Smooth muscle cell (in vitro differentiated cells): ENCODE data around the gene ANKRD40. TPM values are rescaled to one million over a fixed set of nuclear protein-coding genes. Genes with fewer than 3 reads are reported as not detected.
"Not testable (repeated sequence)": the region's sequence is repeated elsewhere in the genome, so short reads cannot be mapped to it uniquely, and the experiment has no call there.

Source experiments
- DNase-seq: peaks from one replicate; lab custom pipeline; 2025; ENCODE audit not compliant: unreplicated experiment; lab: John Stamatoyannopoulos, UW
- H2AFZ ChIP-seq: fragments of 200-600 bp; sonication (generic); 2 replicates; pipeline ENCODE4 v1.6.0; 2016; ENCODE audit warnings: antibody characterized with exemption, low read depth, mild to moderate bottlenecking
- H3F3A ChIP-seq: fragments of 200-600 bp; sonication (generic); 2 replicates; pipeline ENCODE4 v1.6.0; 2017; ENCODE audit warnings: antibody characterized with exemption, low read depth
- H3K27ac ChIP-seq: fragments of 200-600 bp; sonication (generic); 2 replicates; pipeline ENCODE4 v1.5.1; 2016; ENCODE audit warnings: low read depth, mild to moderate bottlenecking
- H3K27me3 ChIP-seq: fragments of 200-600 bp; sonication (generic); 2 replicates; pipeline ENCODE4 v1.6.1; 2016; ENCODE audit warnings: low read depth, mild to moderate bottlenecking
- H3K36me3 ChIP-seq: fragments of 200-600 bp; sonication (generic); 2 replicates; pipeline ENCODE4 v1.5.1; 2016; ENCODE audit warnings: low read depth
- H3K4me1 ChIP-seq: fragments of 200-600 bp; sonication (generic); 2 replicates; pipeline ENCODE4 v1.5.1; 2016; ENCODE audit warnings: low read depth
- H3K4me2 ChIP-seq: fragments of 200-600 bp; sonication (generic); 2 replicates; pipeline ENCODE4 v1.6.0; 2016; ENCODE audit warnings: mild to moderate bottlenecking
- H3K4me3 ChIP-seq: fragments of 200-600 bp; sonication (generic); 2 replicates; pipeline ENCODE4 v1.5.1; 2016; ENCODE audit warnings: mild to moderate bottlenecking
- H3K79me2 ChIP-seq: fragments of 200-600 bp; sonication (generic); 2 replicates; pipeline ENCODE4 v1.6.0; 2016; ENCODE audit warnings: low read depth, mild to moderate bottlenecking
- H3K9ac ChIP-seq: fragments of 200-600 bp; sonication (generic); 2 replicates; pipeline ENCODE4 v1.6.0; 2016; ENCODE audit warnings: low read depth
- H3K9me3 ChIP-seq: fragments of 200-600 bp; sonication (generic); replicated peaks from 2 replicates; pipeline ENCODE4 v1.5.1; 2016; ENCODE audit warnings: low read depth
- H4K20me1 ChIP-seq: fragments of 200-600 bp; sonication (generic); 2 replicates; pipeline ENCODE4 v1.6.0; 2016; ENCODE audit warnings: low read depth
- WGBS: methylation state at CpG from one replicate; pipeline ENCODE4 v1.1.7; 2016; ENCODE audit warnings: low lambda C conversion rate; 5-methylcytosine and 5-hydroxymethylcytosine counted together
- polyA plus RNA-seq: library from polyadenylated mRNA; unstranded; fragments of >200 nt; fragmentation: Nextera tagmentation; extraction: Ambion mirVana; gene quantifications from 2 replicates; pipeline ENCODE4 v1.2.1, GENCODE V29; 2016
- total RNA-seq: library from RNA; depleted of rRNA; stranded (reverse); fragments of >200 nt; gene quantifications from 2 replicates; pipeline ENCODE4 v1.2.3, GENCODE V29; 2014
- TF ChIP-seq, protein P1 (sequence below): fragments of 200-600 bp; sonication (generic); IDR thresholded peaks from 2 replicates; pipeline ENCODE4 v1.5.1; 2017; ENCODE audit warnings: borderline replicate concordance, mild to moderate bottlenecking, antibody characterized with exemption; ENCODE audit not compliant: insufficient read depth, poor library complexity, severe bottlenecking

The ANKRD40 gene
- total and polyA plus RNA-seq, 2 experiments from 2014 or later: 10.1 to 17.6 TPM

DNA sequence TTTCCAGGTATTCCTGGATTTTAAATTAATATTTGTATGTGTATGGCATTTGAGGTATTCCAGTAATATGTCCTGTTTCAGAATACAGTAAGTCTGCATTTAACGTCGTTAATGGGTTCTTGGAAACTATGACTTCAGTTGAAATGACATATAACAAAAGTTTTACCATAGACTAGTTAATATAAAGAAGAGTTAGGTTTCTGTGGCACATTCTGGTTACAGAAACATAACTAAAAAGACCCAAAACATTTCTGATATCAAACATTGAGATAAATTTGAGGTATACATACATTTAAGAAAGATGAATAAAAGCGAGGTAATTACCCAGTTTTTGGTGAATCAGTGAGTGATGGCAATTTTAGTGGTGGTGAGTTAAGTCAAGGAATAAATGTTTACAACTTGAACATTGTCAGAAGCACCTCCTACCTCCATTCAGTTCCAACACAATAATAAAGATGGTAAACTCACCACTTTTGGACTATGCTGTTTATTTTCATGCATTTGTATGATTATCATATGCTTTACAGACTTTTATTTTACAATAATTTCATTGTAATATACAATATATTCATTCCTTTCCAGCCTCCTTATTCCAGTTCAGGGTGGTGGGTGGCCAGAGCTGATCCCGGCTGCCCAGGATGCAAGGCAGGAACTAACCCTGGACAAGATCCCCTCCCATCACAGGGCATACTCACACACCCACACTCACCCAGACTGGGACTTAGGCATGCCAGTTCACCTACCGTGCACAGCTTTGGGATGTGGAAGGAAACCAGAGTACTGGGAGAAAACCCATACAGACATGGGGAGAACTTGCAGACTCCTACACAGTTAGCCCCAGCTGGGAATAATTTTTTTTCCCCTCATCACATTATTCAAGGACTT, 21.4 kb upstream of the ANKRD40 start:
- H4K20me1 ChIP-seq: peaks cover 100% of the 10 kb centered on the region
- TF ChIP-seq, protein P1, sequence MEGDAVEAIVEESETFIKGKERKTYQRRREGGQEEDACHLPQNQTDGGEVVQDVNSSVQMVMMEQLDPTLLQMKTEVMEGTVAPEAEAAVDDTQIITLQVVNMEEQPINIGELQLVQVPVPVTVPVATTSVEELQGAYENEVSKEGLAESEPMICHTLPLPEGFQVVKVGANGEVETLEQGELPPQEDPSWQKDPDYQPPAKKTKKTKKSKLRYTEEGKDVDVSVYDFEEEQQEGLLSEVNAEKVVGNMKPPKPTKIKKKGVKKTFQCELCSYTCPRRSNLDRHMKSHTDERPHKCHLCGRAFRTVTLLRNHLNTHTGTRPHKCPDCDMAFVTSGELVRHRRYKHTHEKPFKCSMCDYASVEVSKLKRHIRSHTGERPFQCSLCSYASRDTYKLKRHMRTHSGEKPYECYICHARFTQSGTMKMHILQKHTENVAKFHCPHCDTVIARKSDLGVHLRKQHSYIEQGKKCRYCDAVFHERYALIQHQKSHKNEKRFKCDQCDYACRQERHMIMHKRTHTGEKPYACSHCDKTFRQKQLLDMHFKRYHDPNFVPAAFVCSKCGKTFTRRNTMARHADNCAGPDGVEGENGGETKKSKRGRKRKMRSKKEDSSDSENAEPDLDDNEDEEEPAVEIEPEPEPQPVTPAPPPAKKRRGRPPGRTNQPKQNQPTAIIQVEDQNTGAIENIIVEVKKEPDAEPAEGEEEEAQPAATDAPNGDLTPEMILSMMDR: no peak
- no peak overlapping the region for H3K4me3 ChIP-seq
- no peak overlapping the region for H3K9ac ChIP-seq
- no peak for DNase-seq
- peaks cover 100% of the 10 kb centered on the region for H3K79me2 ChIP-seq
- H3K4me2 ChIP-seq: no peak overlapping the region
- no peaks in the 10 kb centered on the region for H3K4me1 ChIP-seq
- no peaks in the 10 kb centered on the region for H3K9me3 ChIP-seq
- H3F3A ChIP-seq: peaks cover 7% of the 10 kb centered on the region
- H2AFZ ChIP-seq: no peak overlapping the region
- no peaks in the 10 kb centered on the region for H3K36me3 ChIP-seq
- H3K27me3 ChIP-seq: no peaks in the 10 kb centered on the region
- WGBS: 74% methylated on average over 5 of the region's 5 CpGs
- H3K27ac ChIP-seq: no peak overlapping the region

DNA sequence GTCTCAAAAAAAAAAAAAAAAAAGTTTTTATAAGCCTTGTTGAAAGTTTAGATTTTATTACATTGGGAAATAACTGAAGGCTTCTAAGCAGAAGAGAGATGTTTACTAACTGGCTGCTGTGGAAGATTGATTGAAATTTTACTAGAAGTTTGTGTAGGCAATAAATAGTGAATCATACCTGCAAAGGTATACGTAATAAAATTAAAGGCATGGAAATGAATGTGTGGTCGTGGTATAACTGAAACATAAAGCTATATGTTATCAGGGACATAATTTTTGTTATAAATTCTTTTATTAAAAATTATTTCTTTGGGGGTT, 20.4 kb upstream of the ANKRD40 start:
- H2AFZ ChIP-seq: no peak overlapping the region
- TF ChIP-seq, protein P1: no peak
- peaks cover 100% of the 10 kb centered on the region for H3K79me2 ChIP-seq
- H3K9me3 ChIP-seq: no peaks in the 10 kb centered on the region
- no peak overlapping the region for H3K4me2 ChIP-seq
- no peaks in the 10 kb centered on the region for H3K36me3 ChIP-seq
- no peak overlapping the region for H3K4me3 ChIP-seq
- H3K27ac ChIP-seq: no peak overlapping the region
- H3F3A ChIP-seq: peaks cover 7% of the 10 kb centered on the region
- no peak for DNase-seq
- H4K20me1 ChIP-seq: peaks cover 100% of the 10 kb centered on the region
- H3K4me1 ChIP-seq: peaks cover 3% of the 10 kb centered on the region
- 98% methylated on average over 2 of the region's 2 CpGs for WGBS
- H3K27me3 ChIP-seq: no peaks in the 10 kb centered on the region
- no peak overlapping the region for H3K9ac ChIP-seq

DNA sequence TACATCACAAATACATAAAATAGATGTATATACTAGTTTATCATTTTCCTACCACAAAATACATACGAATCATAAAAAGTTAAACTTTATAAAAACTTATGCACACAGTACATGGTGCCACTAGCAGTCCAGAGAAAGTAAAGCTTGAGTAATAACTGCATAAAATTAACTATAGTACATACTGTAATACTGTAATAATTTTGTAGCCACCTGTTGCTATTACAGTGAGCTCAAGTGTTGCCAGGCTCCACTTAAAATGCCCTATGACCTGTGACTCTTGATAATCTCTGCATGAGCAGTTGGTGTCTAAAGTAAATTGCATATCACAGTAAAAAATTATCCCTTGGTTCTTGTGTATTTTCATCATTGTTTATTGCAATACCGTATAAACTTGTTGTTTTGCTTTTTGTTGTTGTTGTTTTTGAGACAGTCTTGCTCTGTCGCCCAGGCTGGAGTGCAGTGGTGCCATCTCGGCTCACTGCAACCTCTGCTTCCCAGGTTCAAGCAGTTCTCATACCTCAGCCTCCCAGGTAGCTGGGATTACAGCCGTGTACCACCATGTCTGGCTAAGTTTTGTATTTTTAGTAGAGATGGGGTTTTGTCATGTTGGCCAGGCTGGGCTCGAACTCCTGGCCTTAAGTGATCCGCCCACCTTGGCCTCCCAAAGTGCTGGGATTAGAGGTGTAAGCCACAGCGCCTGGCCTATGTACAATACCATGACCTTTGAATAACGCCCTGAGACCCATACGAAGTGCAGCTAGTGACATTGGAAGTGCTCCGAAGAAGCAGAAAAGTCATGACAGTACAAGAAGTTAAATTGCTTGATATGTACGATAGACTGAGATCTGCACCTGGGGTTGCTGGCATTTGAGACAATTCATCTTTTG, 18.3 kb upstream of the ANKRD40 start:
- Histone ChIP-seq H3K27ac (no peak overlapping the region), H3K9ac (no peak overlapping the region), H2AFZ (no peak overlapping the region), H3K36me3 (no peaks in the 10 kb centered on the region), H3K79me2 (peaks cover 100% of the 10 kb centered on the region), H3F3A (peaks cover 2% of the 10 kb centered on the region), H3K4me2 (no peak overlapping the region), H3K27me3 (no peaks in the 10 kb centered on the region), H4K20me1 (peaks cover 100% of the 10 kb centered on the region), H3K9me3 (no peaks in the 10 kb centered on the region), H3K4me1 (peaks cover 21% of the 10 kb centered on the region), H3K4me3 (no peak overlapping the region)
- DNase-seq: no peak
- WGBS: 92% methylated on average over 12 of the region's 12 CpGs
- TF ChIP-seq, protein P1: no peak

DNA sequence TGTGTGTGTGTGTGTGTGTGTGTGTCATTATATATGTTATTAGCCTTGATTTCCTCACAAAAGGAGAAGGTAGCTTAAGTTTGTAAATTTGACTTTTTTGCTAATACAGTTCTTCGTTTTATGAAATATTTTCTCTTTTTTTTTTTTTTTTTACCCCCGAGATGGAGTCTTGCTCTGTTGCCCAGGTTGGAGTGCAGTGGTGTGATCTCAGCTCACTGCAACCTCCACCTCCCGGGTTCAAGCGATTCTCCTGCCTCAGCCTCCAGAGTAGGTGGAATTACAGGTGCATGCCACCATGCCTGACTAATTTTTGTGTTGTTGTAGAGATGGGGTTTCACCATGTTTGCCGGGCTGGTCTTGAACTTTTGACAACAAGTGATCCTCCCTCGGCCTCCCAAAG, 16.9 kb upstream of the ANKRD40 start:
- H4K20me1 ChIP-seq: peaks cover 99% of the 10 kb centered on the region

More for the DNA sequence above, 16.9 kb upstream of the ANKRD40 start:
- peaks cover 21% of the 10 kb centered on the region for H3K4me1 ChIP-seq
- 97% methylated on average over 6 of the region's 6 CpGs for WGBS
- H3K9ac ChIP-seq, H3K4me2 ChIP-seq, H3F3A ChIP-seq, DNase-seq, H2AFZ ChIP-seq, H3K9me3 ChIP-seq, H3K36me3 ChIP-seq, H3K27ac ChIP-seq, H3K27me3 ChIP-seq, H3K4me3 ChIP-seq: not testable (repeated sequence)
- peaks cover 100% of the 10 kb centered on the region for H3K79me2 ChIP-seq
